RWPE1 (cell line): ENCODE results near the gene ZNF691.

Source experiments
- CTCF ChIA-PET: fragments of 350-600 bp; sonication (Branson Sonifier 250); formaldehyde crosslinking; extraction: SDS; loops from one replicate; lab custom pipeline; 2021; lab: Yijun Ruan, JAX
- POLR2A ChIA-PET: fragments of 400-600 bp; formaldehyde crosslinking; extraction: SDS; loops from one replicate; lab custom pipeline; 2020; ENCODE audit warnings: antibody characterized with exemption; ENCODE audit not compliant: low non-redundant PET; lab: Yijun Ruan, JAX
- DNase-seq: peaks from one replicate; pipeline ENCODE4 v3.0.0; 2012; ENCODE audit warnings: low spot score
- H3K27ac ChIP-seq: fragments of 450-650 bp; 2 replicates; pipeline ENCODE4 v1.5.1; 2017
- CTCF ChIP-seq: fragments of 450-650 bp; conservative IDR thresholded peaks from 2 replicates; pipeline ENCODE4 v1.5.1; 2017; ENCODE audit warnings: low read depth, mild to moderate bottlenecking

The ZNF691 gene

GRCh38 chr1:42846257-42847110 lies at the start of gene ZNF691:
TSS of gene ZNF691 (plus strand) at chr1:42846613. CDS start at chr1:42849659, 3,046 bp downstream.
- TF ChIP-seq CTCF, result peak; percentile 38
- ChIA-PET CTCF (interaction anchor here (0.6 to 0.7 kb wide), 4 partner anchors 38 to 395 kb away, joined by 3 to 4 read pairs (median 3); no protein-coding TSS in a partner anchor), POLR2A (interaction anchor here (0.5 to 1.0 kb wide), 4 partner anchors 10 to 178 kb away, joined by 3 to 7 read pairs (median 4); partner anchors contain the start of genes ERMAP and SVBP)
- H3K27ac ChIP-seq, result peak within 1 kb of the TSS; percentile 73
- DNase-seq, result peak; percentile 99

GRCh38 chr1:42797414-42797813 lies 49.0 kb upstream of the ZNF691 start:
- ChIA-PET POLR2A (no interaction called here), CTCF (no interaction called here)
- TF ChIP-seq CTCF, result no peak
- H3K27ac ChIP-seq, result no peak overlapping the region
- no peak for DNase-seq

- no peak overlapping the region for H3K27ac ChIP-seq
- TF ChIP-seq CTCF, result no peak
- CTCF ChIA-PET, result no interaction called here
- POLR2A ChIA-PET, result no interaction called here
- DNase-seq, result no peak
Measured at GRCh38 chr1:42797979-42798378, 48.4 kb upstream of the ZNF691 start.

GRCh38 chr1:42801832-42802473 lies 44.5 kb upstream of the ZNF691 start:
- POLR2A ChIA-PET, result no interaction called here
- no peak overlapping the region for H3K27ac ChIP-seq
- no peak for DNase-seq
- TF ChIP-seq CTCF, result no peak
- CTCF ChIA-PET, result no interaction called here

GRCh38 chr1:42806171-42806570 lies 40.2 kb upstream of the ZNF691 start:
- DNase-seq, result no peak
- CTCF ChIA-PET, result interaction anchor here (0.5 kb wide), 1 partner anchor 9 kb away, joined by 3 read pairs; no protein-coding TSS in a partner anchor
- no peak overlapping the region for H3K27ac ChIP-seq
- TF ChIP-seq CTCF, result no peak
- POLR2A ChIA-PET, result no interaction called here

GRCh38 chr1:42806593-42806992 lies 39.8 kb upstream of the ZNF691 start:
- no peak for DNase-seq
- CTCF ChIA-PET, result no interaction called here
- POLR2A ChIA-PET, result no interaction called here
- TF ChIP-seq CTCF, result no peak
- no peak overlapping the region for H3K27ac ChIP-seq
